ENCODE results near the gene TRPC4. TPM values are rescaled to one million over a fixed set of nuclear protein-coding genes. Genes with fewer than 3 reads are reported as not detected.
A peak's percentile ranks its signal among the peaks of the same experiment; 100 is the strongest.

TRPC4 gene
- total and polyA plus RNA-seq, 2 donors (not counting 3 experiments of a cell fraction or from before 2014, with no cell fraction given), result 0.04 to 0.64 TPM

DNA sequence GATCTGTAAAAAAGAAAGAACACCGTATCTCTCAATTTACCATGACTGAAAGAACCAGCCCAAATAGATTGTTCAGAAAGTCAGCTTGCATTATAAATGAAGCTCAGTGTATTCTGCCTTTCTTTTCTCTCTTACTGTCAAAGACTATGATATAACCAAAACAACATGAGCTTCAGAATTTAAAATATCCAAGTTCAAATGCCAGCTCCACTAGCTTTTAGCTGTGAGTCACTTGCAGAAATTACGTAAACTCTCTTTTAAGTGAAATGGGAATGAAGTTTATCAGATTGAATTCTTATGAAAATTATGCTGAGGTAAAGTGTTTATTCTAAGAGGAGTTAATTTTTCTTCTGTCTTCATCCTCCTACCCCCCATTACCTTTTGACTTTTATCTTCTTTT, 251.0 kb downstream of the TRPC4 start:
- H3K4me2 ChIP-seq (ENCODE audit: insufficient read depth, low read length), result no peak overlapping the region
- H3K27ac ChIP-seq (ENCODE audit: insufficient read depth, low read depth, low read length), result no peak overlapping the region
- H3K36me3 ChIP-seq (ENCODE audit: control insufficient read depth in 2 of 2, extremely low read depth in 1 of 2, insufficient read depth in 2 of 2, low read length in 2 of 2), result no peaks in the 10 kb centered on the region
- BruUV-seq (replicated peaks), result no TSS peak
- intact Hi-C loops (cut with micrococcal nuclease) (no loop called here), dilution Hi-C loops (cut with MboI; ENCODE audit: extremely low pct_ligation_motif_present, low sequenced_read_pairs) (no loop called here)
- FAIRE-seq (no peak), DNase-seq (ENCODE audit: low read depth, low spot score) (peak; percentile 14)
- no peaks in the 10 kb centered on the region for H3K9me3 ChIP-seq (replicated peaks; ENCODE audit: control insufficient read depth, insufficient read depth, low read length)
- TF ChIP-seq, protein P1, sequence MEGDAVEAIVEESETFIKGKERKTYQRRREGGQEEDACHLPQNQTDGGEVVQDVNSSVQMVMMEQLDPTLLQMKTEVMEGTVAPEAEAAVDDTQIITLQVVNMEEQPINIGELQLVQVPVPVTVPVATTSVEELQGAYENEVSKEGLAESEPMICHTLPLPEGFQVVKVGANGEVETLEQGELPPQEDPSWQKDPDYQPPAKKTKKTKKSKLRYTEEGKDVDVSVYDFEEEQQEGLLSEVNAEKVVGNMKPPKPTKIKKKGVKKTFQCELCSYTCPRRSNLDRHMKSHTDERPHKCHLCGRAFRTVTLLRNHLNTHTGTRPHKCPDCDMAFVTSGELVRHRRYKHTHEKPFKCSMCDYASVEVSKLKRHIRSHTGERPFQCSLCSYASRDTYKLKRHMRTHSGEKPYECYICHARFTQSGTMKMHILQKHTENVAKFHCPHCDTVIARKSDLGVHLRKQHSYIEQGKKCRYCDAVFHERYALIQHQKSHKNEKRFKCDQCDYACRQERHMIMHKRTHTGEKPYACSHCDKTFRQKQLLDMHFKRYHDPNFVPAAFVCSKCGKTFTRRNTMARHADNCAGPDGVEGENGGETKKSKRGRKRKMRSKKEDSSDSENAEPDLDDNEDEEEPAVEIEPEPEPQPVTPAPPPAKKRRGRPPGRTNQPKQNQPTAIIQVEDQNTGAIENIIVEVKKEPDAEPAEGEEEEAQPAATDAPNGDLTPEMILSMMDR (IDR thresholded peaks at IDR 0.05; ENCODE audit: extremely low read depth in 1 of 2, insufficient read depth in 1 of 2, low read depth in 1 of 2, low read length in 2 of 2), result no peak
- no peak for TF ChIP-seq FOS (IDR thresholded peaks at IDR 0.05; ENCODE audit: borderline replicate concordance, insufficient read depth, low read length)
- no peak for TF ChIP-seq EZH2 (IDR thresholded peaks at IDR 0.05; ENCODE audit: borderline replicate concordance, low read depth, low read length, severe bottlenecking)
- TF ChIP-seq, protein P2, sequence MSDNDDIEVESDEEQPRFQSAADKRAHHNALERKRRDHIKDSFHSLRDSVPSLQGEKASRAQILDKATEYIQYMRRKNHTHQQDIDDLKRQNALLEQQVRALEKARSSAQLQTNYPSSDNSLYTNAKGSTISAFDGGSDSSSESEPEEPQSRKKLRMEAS (IDR thresholded peaks at IDR 0.05; ENCODE audit: insufficient read depth, insufficient read length), result no peak
- no peak for TF ChIP-seq POLR2AphosphoS5 (IDR thresholded peaks at IDR 0.05; ENCODE audit: insufficient read depth, low read depth, low read length)
- no peak for TF ChIP-seq GATA2 (IDR thresholded peaks at IDR 0.05; ENCODE audit: insufficient read depth, insufficient read length, low read depth, low read length)
- no peak for TF ChIP-seq JUN (IDR thresholded peaks at IDR 0.05; ENCODE audit: borderline replicate concordance, insufficient read depth, insufficient read length, low read depth)
- no peak for TF ChIP-seq MYC (IDR thresholded peaks at IDR 0.05; ENCODE audit: low read depth, low read length)
- TF ChIP-seq POLR2A (IDR thresholded peaks at IDR 0.05; ENCODE audit: low read depth, low read length), result no peak
- no peaks in the 10 kb centered on the region for H4K20me1 ChIP-seq (replicated peaks; ENCODE audit: control insufficient read depth, extremely low read depth, insufficient read depth, low read length)
- peaks cover 8% of the 10 kb centered on the region for H3K4me1 ChIP-seq (ENCODE audit: control insufficient read depth, extremely low read depth, insufficient read depth, low read length)
- peak overlapping the region; percentile 9 for H3K9ac ChIP-seq (replicated peaks; ENCODE audit: extremely low read depth, insufficient read depth, low read length)
- POLR2A ChIA-PET, result no interaction called here
- no peak overlapping the region for H2AFZ ChIP-seq (ENCODE audit: low read depth, low read length)
- CTCF ChIA-PET, result interaction anchor here (0.9 to 1.8 kb wide), 3 partner anchors 13 to 97 kb away, joined by 3 to 4 read pairs (median 3); no protein-coding TSS in a partner anchor
- H3K27me3 ChIP-seq (ENCODE audit: control insufficient read depth in 2 of 2, insufficient read depth in 2 of 2, low read length in 2 of 2), result no peaks in the 10 kb centered on the region
- H3K9me1 ChIP-seq (replicated peaks; ENCODE audit: control insufficient read depth, extremely low read depth, insufficient read depth, low read length), result no peaks in the 10 kb centered on the region
- H3K4me3 ChIP-seq (replicated peaks in 1 of 3; ENCODE audit: insufficient read depth in 1 of 3, low read depth in 1 of 3, low read length in 3 of 3), result no peak overlapping the region
- no peaks in the 10 kb centered on the region for H3K79me2 ChIP-seq (ENCODE audit: control insufficient read depth, insufficient read depth, low read length)

Data from endothelial cell of umbilical vein (primary cell).